GM19193 (cell line): ENCODE results near the gene TPM2.
A peak's percentile ranks its signal among the peaks of the same experiment; 100 is the strongest.

Experiments used
- POLR2A ChIP-seq: IDR thresholded peaks from 4 replicates; pipeline ENCODE4 v1.6.1; 2011; ENCODE audit not compliant: insufficient read depth, insufficient read length; ENCODE audit errors: extremely low read depth

The TPM2 gene

DNA sequence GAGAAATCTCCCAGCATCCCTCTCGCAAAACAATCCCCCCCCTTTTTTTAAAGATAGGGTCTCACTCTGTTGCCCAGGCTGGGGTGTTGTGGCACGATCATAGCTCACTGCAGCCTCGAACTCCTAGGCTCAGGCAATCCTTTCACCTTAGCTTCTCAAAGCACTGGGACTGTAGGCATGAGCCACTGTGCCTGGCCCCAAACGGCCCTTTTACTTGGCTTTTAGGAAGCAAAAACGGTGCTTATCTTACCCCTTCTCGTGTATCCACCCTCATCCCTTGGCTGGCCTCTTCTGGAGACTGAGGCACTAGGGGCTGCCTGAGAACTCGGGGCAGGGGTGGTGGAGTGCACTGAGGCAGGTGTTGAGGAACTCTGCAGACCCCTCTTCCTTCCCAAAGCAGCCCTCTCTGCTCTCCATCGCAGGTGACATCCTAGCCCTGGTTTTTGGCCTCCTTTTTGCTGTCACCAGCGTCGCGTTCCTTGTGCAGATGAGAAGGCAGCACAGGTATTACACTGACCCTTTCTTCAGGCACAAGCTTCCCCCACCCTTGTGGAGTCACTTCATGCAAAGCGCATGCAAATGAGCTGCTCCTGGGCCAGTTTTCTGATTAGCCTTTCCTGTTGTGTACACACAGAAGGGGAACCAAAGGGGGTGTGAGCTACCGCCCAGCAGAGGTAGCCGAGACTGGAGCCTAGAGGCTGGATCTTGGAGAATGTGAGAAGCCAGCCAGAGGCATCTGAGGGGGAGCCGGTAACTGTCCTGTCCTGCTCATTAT is 9.2 kb downstream of the TPM2 start:
- no peak for TF ChIP-seq POLR2A

DNA sequence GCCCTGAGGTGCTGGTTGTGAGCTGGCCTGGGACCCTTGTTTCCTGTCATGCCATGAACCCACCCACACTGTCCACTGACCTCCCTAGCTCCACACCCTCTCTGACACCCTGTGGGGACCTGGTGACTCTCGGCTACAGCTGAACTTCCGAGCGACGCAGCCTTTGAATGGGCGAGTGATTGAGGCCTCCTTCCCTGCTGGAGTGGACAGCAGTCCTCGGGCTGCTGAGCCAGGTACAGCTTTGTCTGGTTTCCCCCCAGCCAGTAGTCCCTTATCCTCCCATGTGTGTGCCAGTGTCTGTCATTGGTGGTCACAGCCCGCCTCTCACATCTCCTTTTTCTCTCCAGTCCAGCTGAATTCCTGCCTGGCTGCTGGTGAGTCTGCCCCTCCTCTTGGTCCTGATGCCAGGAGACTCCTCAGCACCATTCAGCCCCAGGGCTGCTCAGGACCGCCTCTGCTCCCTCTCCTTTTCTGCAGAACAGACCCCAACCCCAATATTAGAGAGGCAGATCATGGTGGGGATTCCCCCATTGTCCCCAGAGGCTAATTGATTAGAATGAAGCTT is 9.9 kb downstream of the TPM2 start:
- TF ChIP-seq POLR2A = no peak

DNA sequence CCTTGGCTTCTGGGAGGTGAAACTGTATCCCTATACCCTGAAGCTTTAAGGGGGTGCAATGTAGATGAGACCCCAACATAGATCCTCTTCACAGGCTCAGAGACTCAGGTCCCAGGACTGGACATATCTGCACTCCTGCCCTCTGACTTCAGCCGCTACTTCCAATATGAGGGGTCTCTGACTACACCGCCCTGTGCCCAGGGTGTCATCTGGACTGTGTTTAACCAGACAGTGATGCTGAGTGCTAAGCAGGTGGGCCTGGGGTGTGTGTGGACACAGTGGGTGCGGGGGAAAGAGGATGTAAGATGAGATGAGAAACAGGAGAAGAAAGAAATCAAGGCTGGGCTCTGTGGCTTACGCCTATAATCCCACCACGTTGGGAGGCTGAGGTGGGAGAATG is 10.6 kb downstream of the TPM2 start:
- no peak for TF ChIP-seq POLR2A

DNA sequence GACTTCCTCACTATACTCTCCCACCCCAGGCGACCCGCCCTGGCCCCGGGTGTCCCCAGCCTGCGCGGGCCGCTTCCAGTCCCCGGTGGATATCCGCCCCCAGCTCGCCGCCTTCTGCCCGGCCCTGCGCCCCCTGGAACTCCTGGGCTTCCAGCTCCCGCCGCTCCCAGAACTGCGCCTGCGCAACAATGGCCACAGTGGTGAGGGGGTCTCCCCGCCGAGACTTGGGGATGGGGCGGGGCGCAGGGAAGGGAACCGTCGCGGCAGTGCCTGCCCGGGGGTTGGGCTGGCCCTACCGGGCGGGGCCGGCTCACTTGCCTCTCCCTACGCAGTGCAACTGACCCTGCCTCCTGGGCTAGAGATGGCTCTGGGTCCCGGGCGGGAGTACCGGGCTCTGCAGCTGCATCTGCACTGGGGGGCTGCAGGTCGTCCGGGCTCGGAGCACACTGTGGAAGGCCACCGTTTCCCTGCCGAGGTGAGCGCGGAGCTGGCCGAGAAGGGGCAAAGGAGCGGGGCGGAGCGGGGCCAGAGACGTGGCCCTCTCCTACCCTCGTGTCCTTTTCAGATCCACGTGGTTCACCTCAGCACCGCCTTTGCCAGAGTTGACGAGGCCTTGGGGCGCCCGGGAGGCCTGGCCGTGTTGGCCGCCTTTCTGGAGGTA is 13.9 kb downstream of the TPM2 start:
- TF ChIP-seq POLR2A = no peak

DNA sequence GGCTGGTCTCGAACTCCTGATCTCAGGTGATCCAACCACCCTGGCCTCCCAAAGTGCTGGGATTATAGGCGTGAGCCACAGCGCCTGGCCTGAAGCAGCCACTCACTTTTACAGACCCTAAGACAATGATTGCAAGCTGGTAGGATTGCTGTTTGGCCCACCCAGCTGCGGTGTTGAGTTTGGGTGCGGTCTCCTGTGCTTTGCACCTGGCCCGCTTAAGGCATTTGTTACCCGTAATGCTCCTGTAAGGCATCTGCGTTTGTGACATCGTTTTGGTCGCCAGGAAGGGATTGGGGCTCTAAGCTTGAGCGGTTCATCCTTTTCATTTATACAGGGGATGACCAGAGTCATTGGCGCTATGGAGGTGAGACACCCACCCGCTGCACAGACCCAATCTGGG is 14.5 kb downstream of the TPM2 start:
- no peak for TF ChIP-seq POLR2A

DNA sequence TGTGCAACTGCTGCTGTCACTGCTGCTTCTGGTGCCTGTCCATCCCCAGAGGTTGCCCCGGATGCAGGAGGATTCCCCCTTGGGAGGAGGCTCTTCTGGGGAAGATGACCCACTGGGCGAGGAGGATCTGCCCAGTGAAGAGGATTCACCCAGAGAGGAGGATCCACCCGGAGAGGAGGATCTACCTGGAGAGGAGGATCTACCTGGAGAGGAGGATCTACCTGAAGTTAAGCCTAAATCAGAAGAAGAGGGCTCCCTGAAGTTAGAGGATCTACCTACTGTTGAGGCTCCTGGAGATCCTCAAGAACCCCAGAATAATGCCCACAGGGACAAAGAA is 15.7 kb downstream of the TPM2 start:
- no peak for TF ChIP-seq POLR2A

DNA sequence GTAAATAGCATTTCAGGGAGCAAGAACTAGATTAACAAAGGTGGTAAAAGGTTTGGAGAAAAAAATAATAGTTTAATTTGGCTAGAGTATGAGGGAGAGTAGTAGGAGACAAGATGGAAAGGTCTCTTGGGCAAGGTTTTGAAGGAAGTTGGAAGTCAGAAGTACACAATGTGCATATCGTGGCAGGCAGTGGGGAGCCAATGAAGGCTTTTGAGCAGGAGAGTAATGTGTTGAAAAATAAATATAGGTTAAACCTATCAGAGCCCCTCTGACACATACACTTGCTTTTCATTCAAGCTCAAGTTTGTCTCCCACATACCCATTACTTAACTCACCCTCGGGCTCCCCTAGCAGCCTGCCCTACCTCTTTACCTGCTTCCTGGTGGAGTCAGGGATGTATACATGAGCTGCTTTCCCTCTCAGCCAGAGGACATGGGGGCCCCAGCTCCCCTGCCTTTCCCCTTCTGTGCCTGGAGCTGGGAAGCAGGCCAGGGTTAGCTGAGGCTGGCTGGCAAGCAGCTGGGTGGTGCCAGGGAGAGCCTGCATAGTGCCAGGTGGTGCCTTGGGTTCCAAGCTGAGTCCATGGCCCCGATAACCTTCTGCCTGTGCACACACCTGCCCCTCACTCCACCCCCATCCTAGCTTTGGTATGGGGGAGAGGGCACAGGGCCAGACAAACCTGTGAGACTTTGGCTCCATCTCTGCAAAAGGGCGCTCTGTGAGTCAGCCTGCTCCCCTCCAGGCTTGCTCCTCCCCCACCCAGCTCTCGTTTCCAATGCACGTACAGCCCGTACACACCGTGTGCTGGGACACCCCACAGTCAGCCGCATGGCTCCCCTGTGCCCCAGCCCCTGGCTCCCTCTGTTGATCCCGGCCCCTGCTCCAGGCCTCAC is 16.3 kb downstream of the TPM2 start, which contains the start of gene CA9:
TSS of gene CA9 (plus strand) at position 797 of the 893 bp plus-strand sequence. CDS start at position 829, 32 bp downstream.
- TF ChIP-seq POLR2A = no peak

DNA sequence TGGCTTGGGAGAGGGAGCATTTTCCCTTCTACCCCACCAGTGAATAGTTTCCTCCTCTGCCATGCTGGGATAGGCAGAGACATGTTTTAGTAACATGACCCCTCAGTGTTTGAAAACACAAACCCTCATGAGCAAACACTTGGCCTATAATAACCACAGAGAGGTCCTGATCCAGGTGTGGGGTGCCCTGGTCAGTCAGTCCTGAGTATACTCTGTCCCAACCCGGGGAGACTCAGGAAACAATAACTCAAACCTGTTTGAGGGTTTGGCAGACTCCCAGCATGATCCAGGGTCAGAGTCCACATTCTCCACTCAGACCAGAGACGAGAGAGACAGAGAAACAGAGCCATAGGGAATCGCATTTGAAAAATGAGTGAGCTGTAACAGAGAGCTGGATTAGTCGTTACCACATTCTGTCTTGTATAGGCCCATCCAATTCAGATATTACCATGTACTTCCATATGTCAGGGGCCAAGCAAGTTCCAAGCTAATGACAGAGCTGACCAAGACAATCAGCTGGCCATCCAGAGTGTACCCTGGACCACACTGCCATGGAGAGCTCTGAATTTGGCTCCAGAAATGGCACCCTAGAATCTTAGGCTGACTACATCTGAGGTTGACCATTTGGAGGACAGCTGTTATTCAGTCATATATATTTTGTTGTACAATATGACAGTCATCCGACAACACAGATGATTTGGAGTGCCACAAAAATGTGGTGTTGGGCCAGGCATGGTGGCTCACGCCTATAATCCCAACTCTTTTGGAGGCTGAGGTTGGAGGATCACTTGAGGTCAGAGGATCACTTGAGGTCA is 20.2 kb downstream of the TPM2 start:
- no peak for TF ChIP-seq POLR2A

DNA sequence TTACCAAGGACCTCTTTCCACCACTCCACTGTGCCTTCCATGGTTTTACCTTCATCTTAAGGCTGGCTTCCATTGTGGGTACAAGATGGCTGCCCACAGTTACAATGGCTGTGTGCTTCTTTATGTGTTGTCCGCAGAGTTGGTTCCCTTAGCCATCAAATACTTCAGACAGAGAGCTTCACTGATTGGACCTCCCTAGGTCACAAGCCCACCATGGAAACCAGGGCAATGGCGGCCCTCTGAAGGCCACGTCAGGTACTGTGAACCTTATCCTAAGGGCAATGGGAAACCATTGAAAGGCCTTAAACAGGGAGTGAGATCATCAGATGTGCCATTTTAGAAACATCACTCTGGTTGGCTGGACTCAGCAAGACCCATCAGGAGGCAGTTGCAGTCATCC is 21.8 kb downstream of the TPM2 start:
- no peak for TF ChIP-seq POLR2A

DNA sequence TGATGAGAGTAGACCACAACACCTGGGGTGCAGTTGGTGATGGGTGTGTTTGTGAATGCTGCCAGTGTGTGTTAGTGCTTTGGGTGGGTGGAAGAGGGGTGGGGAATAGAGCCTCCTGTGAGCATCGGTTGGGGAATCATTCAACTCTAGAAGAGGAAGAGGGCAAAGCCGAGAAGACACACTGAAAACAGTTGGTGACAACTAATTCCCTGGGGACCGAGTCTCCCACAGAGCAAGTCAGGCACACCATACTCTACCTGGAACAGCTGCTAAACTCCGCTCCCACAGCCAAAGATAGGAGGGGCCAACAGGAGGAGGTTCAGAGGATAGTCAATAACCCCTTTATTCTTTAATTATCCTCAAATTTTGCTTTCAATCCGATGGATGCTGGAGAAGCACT is 23.2 kb downstream of the TPM2 start:
- no peak for TF ChIP-seq POLR2A

DNA sequence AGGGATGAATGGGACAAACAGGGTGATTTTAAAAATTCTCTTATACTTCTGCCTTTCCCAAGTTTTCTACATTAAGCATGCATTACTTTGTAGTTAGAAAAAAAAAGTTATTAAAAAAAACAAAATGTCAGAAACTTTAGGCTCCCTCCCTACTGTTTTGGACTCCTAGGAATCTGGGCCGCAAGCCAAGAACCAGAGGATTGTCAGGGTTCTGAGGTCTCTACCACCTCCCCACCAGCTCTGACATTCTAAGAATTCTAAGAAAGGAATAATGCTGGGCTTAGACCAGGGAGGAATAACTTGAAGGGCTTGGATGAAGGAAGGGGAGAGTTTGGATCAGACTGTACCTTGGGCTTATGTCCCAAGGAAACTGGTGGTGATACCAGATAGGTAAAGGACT is 23.7 kb downstream of the TPM2 start:
- no peak for TF ChIP-seq POLR2A

DNA sequence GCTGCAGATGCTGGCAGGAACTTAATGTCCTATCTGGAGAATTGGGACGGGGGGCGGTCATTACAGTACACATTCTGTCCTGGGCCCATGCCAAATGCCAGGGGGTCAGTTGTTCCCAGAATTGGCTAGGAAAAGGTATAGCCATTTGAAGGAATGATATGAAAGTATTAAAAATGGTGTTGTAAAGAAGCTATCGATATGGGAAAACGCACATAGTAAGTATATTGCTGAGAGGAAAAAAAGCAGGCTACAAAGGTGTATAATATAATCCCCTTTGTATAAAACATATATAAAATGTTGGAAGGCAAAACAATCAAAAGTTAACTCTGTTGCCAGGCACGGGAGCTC is 24.3 kb downstream of the TPM2 start:
- TF ChIP-seq POLR2A = no peak

DNA sequence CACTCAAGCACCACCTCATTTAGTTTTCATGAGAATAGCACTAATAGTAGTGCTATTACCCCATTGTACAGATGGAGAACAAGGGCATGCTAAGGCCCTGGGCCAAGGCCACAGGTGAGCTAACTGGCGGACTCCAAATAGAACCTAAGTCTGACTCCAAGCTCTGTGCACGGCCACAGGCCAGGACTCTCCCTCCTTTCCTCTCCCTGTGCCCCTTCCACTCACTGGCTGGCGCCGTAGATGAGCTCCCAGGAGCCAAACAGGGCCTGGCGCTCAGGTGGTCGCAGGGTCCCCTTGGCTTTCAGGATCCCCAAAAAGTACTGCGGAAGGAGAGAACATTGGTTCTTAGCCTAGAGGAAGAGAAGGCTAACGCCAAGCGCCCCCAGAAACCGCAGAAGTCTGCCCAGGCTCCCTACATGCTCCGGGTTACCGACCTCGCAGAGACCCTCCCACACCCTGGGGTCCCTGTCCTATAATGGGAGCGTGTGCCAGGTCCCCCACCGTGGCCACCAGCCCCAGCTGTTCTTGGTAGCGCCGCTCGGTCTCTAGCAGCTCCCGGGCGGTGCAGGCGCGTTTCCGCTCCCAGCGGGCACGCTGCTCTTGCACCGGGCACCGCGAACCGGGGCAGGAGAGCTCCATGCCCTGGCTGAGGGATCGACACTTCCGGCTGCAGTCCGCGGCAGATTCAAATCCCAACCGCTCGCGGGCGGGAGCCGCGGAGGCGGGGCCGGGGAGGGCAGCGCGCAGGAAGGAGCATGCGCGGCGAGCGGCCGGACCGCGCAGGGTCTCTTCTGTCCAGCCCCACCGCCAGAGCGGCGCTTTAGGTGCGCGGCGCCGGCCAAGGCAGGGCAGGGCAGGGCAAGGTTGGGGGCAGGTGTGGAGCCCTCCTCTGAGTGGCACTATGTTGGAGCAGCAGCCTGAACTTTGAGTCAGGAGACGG is 24.9 kb downstream of the TPM2 start, which contains the start of gene ARHGEF39:
TSS of gene ARHGEF39 (minus strand) at position 665 of the 940 bp plus-strand sequence. CDS start at position 639, 26 bp downstream.
- peak; percentile 72 for TF ChIP-seq POLR2A
